Hepatocyte (in vitro differentiated cells): Measurements from ENCODE around the gene SPOCK2.

Experiments
- EZH2 ChIP-seq: fragments of 200-600 bp; sonication (generic); IDR thresholded peaks from 2 replicates; pipeline ENCODE4 v1.6.1; 2016; ENCODE audit warnings: antibody characterized with exemption, mild to moderate bottlenecking, borderline replicate concordance
- EZH2phosphoT487 ChIP-seq: fragments of 200-600 bp; sonication (generic); IDR thresholded peaks from one replicate; pipeline ENCODE4 v1.6.1; 2018; ENCODE audit warnings: antibody characterized with exemption, mild to moderate bottlenecking, low read depth, moderate library complexity; ENCODE audit not compliant: unreplicated experiment, severe bottlenecking
- TF ChIP-seq, protein P1 (sequence below): fragments of 200-600 bp; sonication (generic); IDR thresholded peaks from 2 replicates; pipeline ENCODE4 v1.5.1; 2016; ENCODE audit warnings: antibody characterized with exemption, mild to moderate bottlenecking; ENCODE audit not compliant: poor library complexity

DNA sequence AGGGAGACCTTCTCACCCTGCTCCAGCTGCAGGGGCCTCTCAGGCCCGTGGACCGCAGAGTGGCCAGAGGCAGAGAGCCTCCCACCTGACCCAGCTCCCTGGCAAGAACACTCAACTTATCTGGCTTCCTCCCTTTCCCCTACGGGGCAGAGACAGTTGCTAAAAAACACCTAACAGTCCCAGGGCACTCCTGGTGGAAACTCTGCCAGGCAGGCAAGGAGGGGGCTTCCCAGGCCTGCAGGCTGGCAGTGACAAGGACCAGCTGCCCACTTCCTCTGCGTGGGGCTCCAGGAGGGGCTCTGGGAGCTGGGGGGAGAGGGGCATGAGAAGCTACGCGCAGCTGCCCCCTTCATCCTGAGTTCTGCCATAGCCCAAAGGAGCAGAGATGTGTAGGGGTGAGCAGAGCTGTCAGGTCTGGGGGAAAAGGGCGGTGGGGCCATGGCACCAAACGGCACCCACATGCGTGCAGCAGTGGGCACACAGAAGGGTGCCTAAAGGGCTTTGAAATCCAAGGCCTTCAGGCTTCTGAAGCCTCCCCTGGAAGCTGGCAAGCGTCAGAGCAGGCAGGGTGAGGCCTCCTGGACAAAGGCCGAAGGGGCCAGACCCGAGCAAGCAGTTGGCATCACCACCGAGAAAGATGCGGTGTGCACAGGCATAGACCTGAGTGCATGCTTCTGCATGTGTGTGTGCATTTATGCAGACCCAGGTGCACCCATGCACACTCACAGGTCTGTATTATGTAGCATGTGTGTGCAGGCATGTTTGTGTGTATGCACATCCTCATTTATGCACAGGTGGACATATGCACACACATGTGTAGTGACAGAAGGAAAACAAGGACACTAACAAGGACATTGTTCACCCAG, 14.4 kb downstream of the SPOCK2 start:
- TF ChIP-seq, protein P1, sequence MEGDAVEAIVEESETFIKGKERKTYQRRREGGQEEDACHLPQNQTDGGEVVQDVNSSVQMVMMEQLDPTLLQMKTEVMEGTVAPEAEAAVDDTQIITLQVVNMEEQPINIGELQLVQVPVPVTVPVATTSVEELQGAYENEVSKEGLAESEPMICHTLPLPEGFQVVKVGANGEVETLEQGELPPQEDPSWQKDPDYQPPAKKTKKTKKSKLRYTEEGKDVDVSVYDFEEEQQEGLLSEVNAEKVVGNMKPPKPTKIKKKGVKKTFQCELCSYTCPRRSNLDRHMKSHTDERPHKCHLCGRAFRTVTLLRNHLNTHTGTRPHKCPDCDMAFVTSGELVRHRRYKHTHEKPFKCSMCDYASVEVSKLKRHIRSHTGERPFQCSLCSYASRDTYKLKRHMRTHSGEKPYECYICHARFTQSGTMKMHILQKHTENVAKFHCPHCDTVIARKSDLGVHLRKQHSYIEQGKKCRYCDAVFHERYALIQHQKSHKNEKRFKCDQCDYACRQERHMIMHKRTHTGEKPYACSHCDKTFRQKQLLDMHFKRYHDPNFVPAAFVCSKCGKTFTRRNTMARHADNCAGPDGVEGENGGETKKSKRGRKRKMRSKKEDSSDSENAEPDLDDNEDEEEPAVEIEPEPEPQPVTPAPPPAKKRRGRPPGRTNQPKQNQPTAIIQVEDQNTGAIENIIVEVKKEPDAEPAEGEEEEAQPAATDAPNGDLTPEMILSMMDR = no peak
- TF ChIP-seq EZH2 = no peak
- no peak for TF ChIP-seq EZH2phosphoT487
